ENCODE measurements around the gene CHD6. TPM values are rescaled to one million over a fixed set of nuclear protein-coding genes. Genes with fewer than 3 reads are reported as not detected.
A peak's percentile ranks its signal among the peaks of the same experiment; 100 is the strongest.

CHD6 gene
- total RNA-seq, 1 donor from 2014 or later: 33.0 TPM

DNA sequence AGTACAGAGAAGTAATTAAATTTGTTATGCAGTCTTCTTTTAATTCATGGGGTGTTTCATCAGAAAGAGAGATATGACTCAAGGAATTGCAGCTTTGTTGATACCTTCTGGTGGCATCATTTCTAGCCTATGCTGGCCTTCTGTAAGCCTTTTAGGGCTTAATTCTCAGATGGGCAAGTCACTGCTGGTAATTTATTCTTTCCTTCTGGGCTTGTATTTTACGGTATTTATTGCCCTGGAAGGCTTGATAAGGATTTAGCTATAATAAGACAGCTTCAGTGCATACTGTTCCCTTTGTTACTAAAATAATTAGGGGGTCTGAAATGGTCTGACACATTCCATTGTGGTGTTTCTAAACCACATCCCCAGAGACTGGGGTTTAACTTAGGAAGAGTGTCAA, 193.6 kb downstream of the CHD6 start:
- ATAC-seq (no peak), DNase-seq (ENCODE audit: missing footprints) (no peak)
- intact Hi-C loops (cut with DNase I): no loop called here

DNA sequence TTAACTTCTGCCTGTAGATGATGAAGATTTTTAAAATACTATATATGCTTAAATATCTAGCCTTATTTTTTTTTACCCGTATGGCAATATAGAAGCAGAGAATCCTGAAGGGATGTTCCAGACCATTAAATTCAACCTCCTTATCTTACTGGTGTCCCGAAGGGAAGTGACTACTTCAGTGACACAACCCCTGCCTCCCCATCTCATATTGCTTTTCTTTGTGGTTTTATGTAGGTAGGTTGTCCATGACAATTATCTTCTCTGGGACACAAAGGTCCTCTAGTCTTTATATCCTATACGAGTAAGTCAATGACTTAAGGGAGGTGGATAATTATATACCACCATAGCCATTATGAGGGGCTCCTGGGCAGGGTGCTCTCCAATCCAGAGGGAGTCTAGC, 194.2 kb downstream of the CHD6 start:
- DNase-seq (ENCODE audit: missing footprints): no peak
- ATAC-seq: no peak
- intact Hi-C loops (cut with DNase I): no loop called here

DNA sequence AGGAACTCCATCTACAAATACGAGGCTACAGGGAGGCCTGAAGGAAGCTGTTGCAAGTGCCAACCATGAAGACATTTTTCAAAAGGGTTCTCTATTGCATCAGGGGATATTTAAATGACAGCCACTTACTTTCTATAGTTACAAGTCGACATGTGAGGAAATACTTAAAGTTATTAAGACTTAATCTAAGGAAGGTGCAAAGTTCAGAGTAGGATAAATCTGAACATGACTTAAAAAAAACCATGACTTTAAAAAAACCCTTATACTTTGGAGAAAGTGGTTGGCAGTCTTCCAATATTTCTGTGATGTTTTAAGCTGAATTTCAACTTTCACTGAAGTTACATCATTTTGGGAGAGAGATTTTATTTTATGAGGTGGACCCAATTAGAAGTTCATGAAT, 195.2 kb downstream of the CHD6 start:
- DNase-seq (ENCODE audit: missing footprints) (no peak), ATAC-seq (no peak)
- intact Hi-C loops (cut with DNase I): no loop called here

DNA sequence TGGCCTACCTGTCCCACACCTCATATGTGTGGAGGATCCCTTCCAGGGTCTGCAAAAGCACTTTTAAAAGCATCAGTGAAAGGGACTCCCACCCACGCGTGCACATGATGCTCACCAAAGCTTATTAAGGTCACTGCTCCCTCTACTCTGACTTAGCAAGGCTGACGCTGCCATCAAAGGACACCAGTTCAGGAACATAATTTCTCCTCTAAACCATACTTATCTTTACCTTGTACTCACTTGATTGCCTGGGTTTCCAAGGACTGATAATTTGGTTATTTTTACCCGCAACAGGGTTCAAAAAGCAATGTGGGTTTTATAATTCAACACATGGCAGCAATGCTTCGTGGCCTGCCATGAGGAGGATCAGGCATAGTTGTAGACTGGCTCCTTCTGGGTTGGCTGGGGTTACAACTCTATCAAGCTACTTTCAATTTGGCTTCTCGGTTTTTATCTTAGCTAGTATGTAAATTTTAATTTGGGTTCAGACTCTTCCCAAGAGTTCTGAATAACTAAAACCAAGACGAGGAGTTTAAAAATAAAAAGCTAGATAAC, 199.4 kb downstream of the CHD6 start:
- DNase-seq (ENCODE audit: missing footprints): no peak
- intact Hi-C loops (cut with DNase I): loop anchor here (10.0 kb wide), 1 partner anchor 284 kb away; the partner anchor contains the start of gene PLCG1
- ATAC-seq: peak; percentile 77

DNA sequence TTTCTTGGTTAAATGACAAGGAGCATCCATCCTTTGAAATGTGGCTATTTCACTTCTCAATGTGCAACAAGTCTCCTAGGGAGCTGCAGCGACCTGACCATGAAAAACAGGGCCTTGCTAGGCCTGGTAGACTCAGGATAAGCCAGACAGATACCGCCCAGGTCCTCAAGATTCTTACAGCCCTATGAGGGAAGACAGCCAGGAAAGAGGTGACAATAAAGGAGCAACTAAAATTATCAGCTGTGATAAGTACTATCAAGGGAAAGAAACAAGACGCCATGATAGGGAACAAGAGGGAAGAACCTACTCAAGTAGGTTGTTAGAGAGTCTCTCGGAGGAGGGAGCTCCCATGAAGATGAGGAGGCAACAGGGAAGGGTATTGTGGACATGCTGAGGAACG, 200.1 kb downstream of the CHD6 start:
- intact Hi-C loops (cut with DNase I): loop anchor here (10.0 kb wide), 1 partner anchor 283 kb away; the partner anchor contains the start of gene PLCG1
- ATAC-seq (no peak), DNase-seq (ENCODE audit: missing footprints) (no peak)

DNA sequence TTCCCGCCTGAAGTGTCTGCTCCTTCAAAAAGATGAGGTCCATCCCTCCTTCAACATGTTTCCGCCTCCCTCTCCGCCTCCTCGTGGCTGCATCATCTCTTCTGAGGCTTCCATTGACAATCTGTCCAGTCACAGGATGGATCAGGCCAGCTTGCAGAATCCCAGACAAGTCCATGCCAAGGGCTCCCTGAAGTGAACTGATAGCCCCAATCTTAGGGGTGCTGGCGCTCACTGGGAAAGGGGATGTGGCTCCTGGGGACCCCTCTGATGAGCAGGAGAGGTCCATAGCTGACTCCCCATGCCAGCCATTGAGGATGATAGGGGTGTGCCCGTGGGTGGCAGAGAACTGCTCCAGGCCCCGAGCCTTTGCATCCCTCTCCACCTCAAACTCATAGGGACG, 203.0 kb downstream of the CHD6 start:
- intact Hi-C loops (cut with DNase I): loop anchor here (10.0 kb wide), 1 partner anchor 280 kb away; the partner anchor contains the start of gene PLCG1
- ATAC-seq: no peak

DNA sequence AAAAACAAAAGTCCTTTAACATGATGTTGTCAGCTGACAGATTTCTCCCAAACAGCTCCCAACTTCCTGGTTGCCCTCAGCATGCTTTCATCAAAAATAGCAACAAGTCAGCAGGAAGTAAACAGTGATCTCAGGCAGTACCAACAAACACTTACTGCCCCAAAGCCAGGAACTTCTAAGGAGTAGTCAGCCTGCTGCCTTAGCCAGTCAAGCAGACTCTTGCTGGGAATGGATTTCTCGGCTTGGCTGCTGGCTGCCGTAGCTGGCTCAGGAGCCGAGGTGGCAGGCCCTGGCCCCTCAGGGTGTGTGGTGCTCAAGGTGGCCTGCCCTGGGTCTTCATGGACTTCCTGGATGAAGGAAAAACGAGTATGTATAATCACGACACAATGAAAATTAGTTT, 205.0 kb downstream of the CHD6 start:
- DNase-seq (ENCODE audit: missing footprints) (no peak), ATAC-seq (no peak)
- intact Hi-C loops (cut with DNase I): loop anchor here (5.0 to 10.0 kb wide), 2 partner anchors 241 to 278 kb away; partner anchors contain the start of gene PLCG1

More for the DNA sequence above, 203.0 kb downstream of the CHD6 start:
- no peak for DNase-seq (ENCODE audit: missing footprints)

DNA sequence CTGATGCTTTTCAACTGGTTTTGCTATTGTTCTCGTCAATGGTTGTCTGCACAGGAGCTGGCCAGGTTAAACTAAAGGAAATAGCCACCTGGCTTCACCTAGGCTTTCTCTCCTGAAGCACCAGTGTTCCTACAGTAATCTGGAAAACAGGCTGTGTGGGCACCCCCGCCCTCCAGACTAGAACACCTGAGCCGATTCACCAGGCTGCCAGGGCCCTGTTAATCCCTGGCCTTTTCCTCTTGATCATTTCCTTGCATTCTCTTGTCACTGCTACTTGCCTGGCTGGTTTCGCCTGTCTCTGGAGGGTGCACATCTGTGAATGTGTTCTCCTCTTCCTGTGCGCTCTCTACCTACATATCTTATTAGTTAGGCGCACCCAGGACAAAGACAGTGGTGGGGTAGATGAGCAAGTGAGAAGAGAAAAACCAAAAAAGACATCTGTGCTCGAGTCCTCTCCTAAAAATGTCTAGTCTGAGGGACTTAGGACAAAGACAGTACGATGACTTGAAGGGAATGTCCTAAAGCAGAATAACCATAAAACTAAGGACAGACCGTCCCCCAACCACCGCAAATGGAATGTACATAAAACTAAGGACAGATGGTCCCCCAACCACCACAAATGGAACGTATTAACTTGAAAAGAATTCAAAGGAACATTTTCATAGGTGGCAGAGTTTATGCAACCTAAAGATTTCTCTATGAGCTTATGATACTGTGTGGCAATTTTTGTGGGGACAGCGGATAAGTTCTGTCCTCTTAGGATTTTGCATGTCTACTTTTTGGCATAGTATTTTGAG, 205.7 kb downstream of the CHD6 start:
- ATAC-seq (no peak), DNase-seq (ENCODE audit: missing footprints) (no peak)
- intact Hi-C loops (cut with DNase I): loop anchor here (5.0 to 10.0 kb wide), 2 partner anchors 240 to 278 kb away; partner anchors contain the start of gene PLCG1

DNA sequence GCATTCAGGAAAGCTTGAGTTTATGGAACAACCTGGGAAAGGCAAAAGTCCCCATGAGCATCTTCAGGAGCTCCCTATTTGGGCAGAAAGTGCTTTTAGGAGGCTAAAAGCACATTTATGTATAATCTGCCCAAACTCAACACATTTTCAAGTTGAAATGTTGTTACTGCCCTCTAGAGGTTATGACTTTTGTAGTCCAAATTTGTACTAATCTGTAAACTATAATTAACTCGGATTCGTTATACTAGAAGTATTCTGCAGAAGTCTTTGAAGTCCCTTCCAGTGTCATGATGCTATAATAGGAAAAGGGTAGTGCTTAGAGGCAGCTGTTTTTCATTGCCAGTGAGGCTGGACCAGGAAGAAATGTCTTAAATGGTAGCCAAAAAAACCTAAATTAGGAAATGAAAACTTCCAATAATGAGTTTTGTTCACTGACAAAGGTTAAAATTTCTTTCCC, 206.8 kb downstream of the CHD6 start:
- ATAC-seq (peak; percentile 68), DNase-seq (ENCODE audit: missing footprints) (no peak)
- intact Hi-C loops (cut with DNase I): loop anchor here (2.0 to 10.0 kb wide), 3 partner anchors 71 to 277 kb away; partner anchors contain the start of genes LPIN3 and PLCG1

DNA sequence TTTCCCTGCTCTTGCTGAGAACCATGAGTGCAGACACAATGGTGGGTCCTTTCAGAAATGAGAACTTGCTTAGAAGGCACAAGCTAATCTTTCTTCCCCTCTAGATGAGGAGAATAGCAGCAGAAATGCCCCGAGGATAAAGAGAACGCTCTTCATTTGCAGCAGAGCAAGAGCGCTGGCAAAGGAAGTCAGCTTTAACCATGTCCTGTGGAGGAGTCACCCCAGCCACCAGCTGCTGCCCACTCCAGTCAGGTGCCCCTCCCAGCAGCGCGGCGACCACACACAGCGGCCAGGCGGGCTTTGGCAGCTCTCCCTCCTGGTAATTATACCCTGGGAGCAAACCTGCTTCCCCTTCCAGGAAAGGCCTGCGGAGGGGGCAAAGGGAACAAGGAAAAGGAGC, 209.2 kb downstream of the CHD6 start:
- DNase-seq (ENCODE audit: missing footprints) (no peak), ATAC-seq (no peak)
- intact Hi-C loops (cut with DNase I): loop anchor here (5.0 kb wide), 1 partner anchor 52 kb away; no protein-coding TSS in a partner anchor

DNA sequence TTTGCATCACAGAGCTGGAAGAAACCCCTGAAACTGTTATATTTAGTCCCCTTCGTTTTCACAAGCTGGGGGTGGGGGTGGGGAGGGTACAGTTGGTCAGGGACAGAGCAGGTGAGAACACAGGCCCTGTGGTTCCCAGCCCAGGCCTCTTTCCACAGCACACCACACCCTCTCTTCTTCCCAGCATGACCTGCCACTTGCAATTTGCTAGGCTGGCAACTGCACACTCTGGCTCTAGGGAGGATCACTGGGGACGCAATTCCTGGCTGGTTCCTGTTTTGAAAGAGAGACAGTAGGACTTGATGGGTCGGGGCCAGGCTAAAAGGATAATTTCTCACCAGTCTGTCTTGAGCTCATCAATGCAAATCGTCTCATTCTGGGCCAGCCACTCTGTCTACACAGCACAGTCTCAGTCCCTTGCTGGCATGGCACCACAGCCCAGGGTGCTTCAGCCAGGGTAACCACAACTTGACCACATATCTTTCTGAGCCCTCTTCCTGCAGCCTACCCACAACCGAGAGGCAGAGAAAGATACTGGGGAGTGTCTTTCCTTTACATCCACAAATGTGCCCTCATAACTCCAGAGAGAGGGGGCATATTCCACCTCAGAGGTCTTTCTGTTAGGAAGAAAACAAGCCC, 209.9 kb downstream of the CHD6 start:
- ATAC-seq (peak; percentile 1), DNase-seq (ENCODE audit: missing footprints) (no peak)
- intact Hi-C loops (cut with DNase I): loop anchor here (5.0 kb wide), 1 partner anchor 51 kb away; no protein-coding TSS in a partner anchor

DNA sequence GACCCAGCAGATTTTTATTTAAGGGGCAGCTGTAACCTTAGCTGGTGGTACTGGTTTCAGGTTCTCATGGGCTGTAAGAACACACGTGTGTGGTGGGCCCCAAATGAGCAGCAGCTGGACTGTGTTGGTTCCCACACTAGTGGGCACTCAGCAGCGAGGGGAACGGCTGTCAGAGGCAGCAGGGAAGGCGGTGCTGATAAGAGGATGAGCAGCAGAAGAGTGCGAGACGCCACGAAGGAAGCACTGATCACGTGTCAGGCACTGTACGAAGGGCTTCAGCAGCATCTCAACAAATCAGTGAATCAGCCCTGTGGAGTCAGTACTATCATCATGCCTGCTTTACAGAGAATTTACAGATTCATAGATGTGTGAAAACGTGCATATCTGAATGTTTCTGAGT, 210.6 kb downstream of the CHD6 start:
- ATAC-seq (no peak), DNase-seq (ENCODE audit: missing footprints) (no peak)
- intact Hi-C loops (cut with DNase I): loop anchor here (5.0 kb wide), 1 partner anchor 50 kb away; no protein-coding TSS in a partner anchor

DNA sequence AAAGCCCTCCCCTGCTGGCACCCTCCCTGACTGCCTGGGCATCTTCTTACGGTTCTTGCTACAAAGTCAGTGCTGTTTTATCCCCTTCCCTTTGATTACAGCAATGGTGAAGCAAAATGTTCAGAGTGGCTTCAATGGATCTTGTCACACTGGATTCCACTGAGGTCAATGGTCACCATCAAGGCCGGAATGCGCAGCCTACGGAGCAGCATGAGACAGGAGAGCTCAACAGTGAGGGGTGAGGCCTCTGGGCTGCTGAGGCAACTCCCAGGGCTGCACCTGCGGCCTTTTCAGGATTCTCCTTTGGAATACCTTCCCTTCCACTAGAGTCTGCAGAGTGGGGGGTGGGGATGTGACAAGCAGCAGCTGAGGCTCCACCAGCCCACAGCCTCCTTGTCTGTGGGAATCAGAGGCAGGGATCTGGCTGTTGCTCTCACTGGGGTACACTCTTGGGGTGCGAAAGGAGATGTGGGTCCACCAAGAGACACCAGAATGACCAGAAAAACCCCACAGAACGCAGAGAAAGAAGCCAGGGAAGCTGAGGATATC, 211.2 kb downstream of the CHD6 start:
- DNase-seq (ENCODE audit: missing footprints) (no peak), ATAC-seq (no peak)
- intact Hi-C loops (cut with DNase I): loop anchor here (5.0 kb wide), 1 partner anchor 50 kb away; no protein-coding TSS in a partner anchor

DNA sequence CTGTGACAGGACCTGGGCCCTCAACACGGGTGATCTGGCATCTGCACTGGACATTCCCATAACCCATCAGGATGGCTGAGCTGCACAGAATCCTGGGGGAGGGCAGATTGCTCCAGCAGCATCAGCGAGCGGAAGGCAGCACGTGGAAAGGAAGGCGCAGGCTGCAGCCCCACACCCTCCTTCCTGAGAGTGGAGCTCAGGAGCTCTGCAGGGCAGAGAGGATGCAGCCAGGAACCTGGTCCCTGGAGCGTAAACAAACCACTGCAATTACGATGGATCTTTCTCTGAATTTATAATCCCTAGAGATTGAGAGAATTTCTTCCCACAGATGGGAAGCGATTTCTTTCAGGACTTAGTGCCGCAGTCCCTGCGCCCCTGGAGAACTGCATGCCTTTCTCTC, 211.8 kb downstream of the CHD6 start:
- ATAC-seq: no peak
- no peak for DNase-seq (ENCODE audit: missing footprints)
- intact Hi-C loops (cut with DNase I): loop anchor here (5.0 kb wide), 1 partner anchor 49 kb away; no protein-coding TSS in a partner anchor

DNA sequence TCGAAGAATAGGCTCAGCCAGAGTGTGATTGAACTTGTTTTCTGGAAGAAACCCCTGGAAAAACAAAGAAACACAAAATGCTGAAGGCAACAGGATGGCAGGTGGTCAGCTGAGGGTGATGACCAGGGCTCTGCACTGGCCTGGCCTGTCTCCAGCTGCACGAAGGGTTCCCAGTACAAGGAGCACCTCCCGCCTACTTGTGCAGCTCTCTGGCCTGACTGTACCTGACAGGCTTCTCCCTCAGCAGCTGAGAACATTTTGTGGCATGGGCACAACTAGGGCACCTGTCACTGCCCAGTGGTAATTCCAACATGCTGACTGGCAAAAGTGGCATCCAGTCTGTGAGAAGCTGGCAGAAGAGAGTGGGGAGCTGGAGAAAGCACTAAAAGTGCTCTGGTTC, 212.7 kb downstream of the CHD6 start:
- intact Hi-C loops (cut with DNase I): loop anchor here (5.0 kb wide), 1 partner anchor 48 kb away; no protein-coding TSS in a partner anchor
- peak; percentile 82 for ATAC-seq
- DNase-seq (ENCODE audit: missing footprints): no peak

DNA sequence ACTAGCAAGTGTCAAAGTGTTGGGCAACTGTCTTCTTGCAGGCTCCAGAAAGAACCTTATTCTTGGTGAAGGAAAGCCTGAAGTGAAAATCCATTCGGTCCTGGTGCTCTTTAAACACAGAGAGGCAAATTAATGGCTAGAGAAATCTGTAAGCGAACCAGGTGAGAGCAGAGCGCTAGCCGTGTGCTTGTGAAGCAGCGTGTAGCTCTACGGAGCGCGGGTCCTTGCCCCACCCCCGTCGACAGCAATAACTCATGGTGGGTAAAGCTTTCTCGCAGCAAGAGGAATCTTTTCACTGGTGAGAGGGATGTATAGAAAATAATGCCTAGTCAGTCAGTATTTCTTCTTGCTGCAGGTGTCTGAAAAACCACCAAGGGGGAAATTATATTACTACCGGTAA, 214.6 kb downstream of the CHD6 start:
- intact Hi-C loops (cut with DNase I): no loop called here
- no peak for ATAC-seq
- DNase-seq (ENCODE audit: missing footprints): no peak

DNA sequence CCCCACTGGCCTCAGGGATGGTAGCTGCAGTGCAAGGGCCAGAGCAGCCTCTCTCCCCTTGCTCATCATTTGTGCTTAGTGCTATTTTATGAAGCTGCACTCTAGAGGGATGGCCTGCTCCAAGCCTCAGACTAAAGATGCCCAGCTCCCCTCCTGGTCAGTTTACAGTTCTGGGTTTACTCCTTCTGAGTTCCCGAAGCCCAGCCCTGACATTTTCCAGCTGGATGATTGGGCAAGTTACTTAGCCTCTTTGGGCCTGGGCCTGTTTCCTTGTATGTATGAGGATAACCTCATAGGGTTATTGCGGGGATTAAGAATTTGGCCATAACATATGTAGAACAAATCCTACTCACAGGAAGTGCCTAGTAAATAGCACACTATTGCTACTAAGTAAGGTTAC, 219.8 kb downstream of the CHD6 start:
- intact Hi-C loops (cut with DNase I): no loop called here
- DNase-seq (ENCODE audit: missing footprints) (no peak), ATAC-seq (peak; percentile 76)

DNA sequence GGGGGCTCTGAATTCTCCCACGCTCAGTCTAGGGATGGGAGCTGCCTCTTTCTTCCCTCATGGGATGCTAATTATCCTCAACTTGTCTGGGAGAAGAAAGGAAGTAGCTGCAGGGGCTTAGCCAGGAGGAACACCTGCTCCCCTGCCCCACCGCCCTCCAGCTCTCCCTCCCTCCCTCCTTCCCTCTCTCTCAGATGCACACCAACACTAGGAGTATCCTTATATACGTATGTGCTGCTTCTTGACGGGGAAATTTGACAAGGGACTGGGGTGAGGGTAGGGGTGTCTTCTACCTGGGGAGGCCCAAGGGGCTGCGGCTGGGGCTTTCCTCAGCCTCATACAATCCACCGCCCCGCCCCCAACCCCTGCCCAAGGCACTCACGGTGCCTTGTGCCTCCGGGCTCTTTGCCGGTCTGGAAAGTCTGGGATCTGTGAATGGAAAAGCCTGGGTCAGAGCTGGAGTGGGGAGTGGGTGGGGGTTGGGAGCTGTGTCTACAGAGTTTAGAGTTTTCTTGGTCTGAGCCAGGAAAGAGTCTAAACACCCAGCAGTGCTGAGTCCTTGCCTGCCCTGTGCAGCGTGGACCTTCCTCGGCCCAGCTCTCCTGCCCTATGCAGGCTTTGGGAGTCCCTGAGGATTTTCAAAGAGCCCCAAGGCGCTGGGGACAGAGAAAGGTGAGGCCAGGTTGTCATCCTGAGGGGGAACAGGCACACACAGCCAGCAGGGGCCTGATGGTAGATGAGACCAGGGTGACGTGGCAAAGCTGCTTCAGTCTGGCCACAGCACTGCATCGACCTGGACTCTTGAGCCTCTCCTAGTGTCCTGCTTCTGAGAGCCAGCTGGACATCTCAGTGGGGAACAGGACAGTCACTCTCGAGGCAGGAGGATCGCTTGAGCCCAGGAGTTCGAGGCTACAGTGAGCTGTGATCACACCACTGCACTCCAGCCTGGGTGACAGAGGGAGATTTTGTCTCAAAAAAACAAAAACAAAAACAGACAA, 222.2 kb downstream of the CHD6 start:
- DNase-seq (ENCODE audit: missing footprints): no peak
- intact Hi-C loops (cut with DNase I): no loop called here
- no peak for ATAC-seq
